ENCODE results near the gene ZNF516. TPM values are rescaled to one million over a fixed set of nuclear protein-coding genes. Genes with fewer than 3 reads are reported as not detected.

Gene ZNF516
- polyA plus RNA-seq, 2 of the 4 experiments (the other 2 are of a cell fraction) = 3.9 to 4.9 TPM

- TF ChIP-seq, protein P1, sequence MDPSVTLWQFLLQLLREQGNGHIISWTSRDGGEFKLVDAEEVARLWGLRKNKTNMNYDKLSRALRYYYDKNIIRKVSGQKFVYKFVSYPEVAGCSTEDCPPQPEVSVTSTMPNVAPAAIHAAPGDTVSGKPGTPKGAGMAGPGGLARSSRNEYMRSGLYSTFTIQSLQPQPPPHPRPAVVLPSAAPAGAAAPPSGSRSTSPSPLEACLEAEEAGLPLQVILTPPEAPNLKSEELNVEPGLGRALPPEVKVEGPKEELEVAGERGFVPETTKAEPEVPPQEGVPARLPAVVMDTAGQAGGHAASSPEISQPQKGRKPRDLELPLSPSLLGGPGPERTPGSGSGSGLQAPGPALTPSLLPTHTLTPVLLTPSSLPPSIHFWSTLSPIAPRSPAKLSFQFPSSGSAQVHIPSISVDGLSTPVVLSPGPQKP (IDR thresholded peaks at IDR 0.05; ENCODE audit: low read depth, low read length) = no peak
- no peak for TF ChIP-seq CBX8 (IDR thresholded peaks at IDR 0.05)
- TF ChIP-seq ZFP36 (IDR thresholded peaks at IDR 0.05; ENCODE audit: borderline replicate concordance, partially characterized antibody) = no peak
- no peak for TF ChIP-seq MAFK (IDR thresholded peaks at IDR 0.05; ENCODE audit: partially characterized antibody)
- TF ChIP-seq, protein P2, sequence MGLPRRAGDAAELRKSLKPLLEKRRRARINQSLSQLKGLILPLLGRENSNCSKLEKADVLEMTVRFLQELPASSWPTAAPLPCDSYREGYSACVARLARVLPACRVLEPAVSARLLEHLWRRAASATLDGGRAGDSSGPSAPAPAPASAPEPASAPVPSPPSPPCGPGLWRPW (IDR thresholded peaks at IDR 0.05) = no peak
These were observed 110.0 kb downstream of the ZNF516 start (continued) for GRCh38 chr18:76384861-76385680.

GRCh38 chr18:76384114-76384790 is 110.8 kb downstream of the ZNF516 start:
- no peak overlapping the region for H3K4me2 ChIP-seq

GRCh38 chr18:76383636-76384035 is 111.4 kb downstream of the ZNF516 start:
- WGBS (ENCODE audit: missing lambda C conversion rate) = 97% methylated on average over 12 of the region's 13 CpGs
- Histone ChIP-seq H3K4me1 (no peaks in the 10 kb centered on the region), H3K4me3 (no peak overlapping the region), H3K27ac (no peak overlapping the region), H3K9me3 (no peaks in the 10 kb centered on the region), H3K4me2 (no peak overlapping the region)
- ChIA-PET POLR2A (no interaction called here), CTCF (no interaction called here)
- TF ChIP-seq PHF8 (IDR thresholded peaks at IDR 0.05; ENCODE audit: borderline replicate concordance, low read depth) = no peak
- TF ChIP-seq HMGXB4 (CRISPR knock-in tag; IDR thresholded peaks at IDR 0.05; ENCODE audit: borderline replicate concordance) = no peak
- TF ChIP-seq, protein P3, sequence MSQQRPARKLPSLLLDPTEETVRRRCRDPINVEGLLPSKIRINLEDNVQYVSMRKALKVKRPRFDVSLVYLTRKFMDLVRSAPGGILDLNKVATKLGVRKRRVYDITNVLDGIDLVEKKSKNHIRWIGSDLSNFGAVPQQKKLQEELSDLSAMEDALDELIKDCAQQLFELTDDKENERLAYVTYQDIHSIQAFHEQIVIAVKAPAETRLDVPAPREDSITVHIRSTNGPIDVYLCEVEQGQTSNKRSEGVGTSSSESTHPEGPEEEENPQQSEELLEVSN (IDR thresholded peaks at IDR 0.05; ENCODE audit: borderline replicate concordance, low read depth) = no peak
- FAIRE-seq = no peak
- no peak for ATAC-seq
- DNase-seq (ENCODE audit: low read depth in 1 of 2, low spot score in 1 of 2) = no peak

More at GRCh38 chr18:76384114-76384790, 110.8 kb downstream of the ZNF516 start:
- CTCF ChIA-PET = no interaction called here
- WGBS (ENCODE audit: missing lambda C conversion rate) = 93% methylated on average over 7 of the region's 30 CpGs
- POLR2A ChIA-PET = no interaction called here
- Histone ChIP-seq H3K4me3 (no peak overlapping the region), H3K27ac (no peak overlapping the region), H3K9me3 (no peaks in the 10 kb centered on the region), H3K4me1 (no peaks in the 10 kb centered on the region)
- FAIRE-seq (no peak), DNase-seq (ENCODE audit: low read depth in 1 of 2, low spot score in 1 of 2) (no peak), ATAC-seq (no peak)
- TF ChIP-seq HOXA7 (CRISPR knock-in tag; IDR thresholded peaks at IDR 0.05) (no peak), RFX5 (IDR thresholded peaks at IDR 0.05) (no peak), HDAC2 (IDR thresholded peaks at IDR 0.05) (no peak), FOSL2 (IDR thresholded peaks at IDR 0.05) (no peak), FOSL2 (CRISPR knock-in tag; IDR thresholded peaks at IDR 0.05) (no peak), ZFP36 (IDR thresholded peaks at IDR 0.05; ENCODE audit: borderline replicate concordance, partially characterized antibody) (no peak), FOSB (CRISPR knock-in tag; IDR thresholded peaks at IDR 0.05) (no peak), HOXB13 (CRISPR knock-in tag; IDR thresholded peaks at IDR 0.05; ENCODE audit: low read depth) (no peak), SREBF2 (IDR thresholded peaks at IDR 0.05) (no peak), POLR2A (IDR thresholded peaks at IDR 0.05; ENCODE audit: low read length) (no peak)
- TF ChIP-seq, protein P4, sequence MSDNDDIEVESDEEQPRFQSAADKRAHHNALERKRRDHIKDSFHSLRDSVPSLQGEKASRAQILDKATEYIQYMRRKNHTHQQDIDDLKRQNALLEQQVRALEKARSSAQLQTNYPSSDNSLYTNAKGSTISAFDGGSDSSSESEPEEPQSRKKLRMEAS (IDR thresholded peaks at IDR 0.05) = no peak
- TF ChIP-seq, protein P1 (IDR thresholded peaks at IDR 0.05; ENCODE audit: low read depth, low read length) = no peak
- TF ChIP-seq, protein P5, sequence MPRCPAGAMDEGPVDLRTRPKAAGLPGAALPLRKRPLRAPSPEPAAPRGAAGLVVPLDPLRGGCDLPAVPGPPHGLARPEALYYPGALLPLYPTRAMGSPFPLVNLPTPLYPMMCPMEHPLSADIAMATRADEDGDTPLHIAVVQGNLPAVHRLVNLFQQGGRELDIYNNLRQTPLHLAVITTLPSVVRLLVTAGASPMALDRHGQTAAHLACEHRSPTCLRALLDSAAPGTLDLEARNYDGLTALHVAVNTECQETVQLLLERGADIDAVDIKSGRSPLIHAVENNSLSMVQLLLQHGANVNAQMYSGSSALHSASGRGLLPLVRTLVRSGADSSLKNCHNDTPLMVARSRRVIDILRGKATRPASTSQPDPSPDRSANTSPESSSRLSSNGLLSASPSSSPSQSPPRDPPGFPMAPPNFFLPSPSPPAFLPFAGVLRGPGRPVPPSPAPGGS (IDR thresholded peaks at IDR 0.05) = no peak

Measured in A549 (cell line).